NCI-H2196 treated with DMSO at 0.1 percent for 48 hours (cell line): Measurements from ENCODE around the gene CSTF2.
"Not testable (repeated sequence)": the region's sequence is repeated elsewhere in the genome, so short reads cannot be mapped to it uniquely, and the experiment has no call there.

Experiments
- DNase-seq: peaks from one replicate; lab custom pipeline; 2025; ENCODE audit not compliant: unreplicated experiment; lab: John Stamatoyannopoulos, UW

Gene CSTF2, protein sequence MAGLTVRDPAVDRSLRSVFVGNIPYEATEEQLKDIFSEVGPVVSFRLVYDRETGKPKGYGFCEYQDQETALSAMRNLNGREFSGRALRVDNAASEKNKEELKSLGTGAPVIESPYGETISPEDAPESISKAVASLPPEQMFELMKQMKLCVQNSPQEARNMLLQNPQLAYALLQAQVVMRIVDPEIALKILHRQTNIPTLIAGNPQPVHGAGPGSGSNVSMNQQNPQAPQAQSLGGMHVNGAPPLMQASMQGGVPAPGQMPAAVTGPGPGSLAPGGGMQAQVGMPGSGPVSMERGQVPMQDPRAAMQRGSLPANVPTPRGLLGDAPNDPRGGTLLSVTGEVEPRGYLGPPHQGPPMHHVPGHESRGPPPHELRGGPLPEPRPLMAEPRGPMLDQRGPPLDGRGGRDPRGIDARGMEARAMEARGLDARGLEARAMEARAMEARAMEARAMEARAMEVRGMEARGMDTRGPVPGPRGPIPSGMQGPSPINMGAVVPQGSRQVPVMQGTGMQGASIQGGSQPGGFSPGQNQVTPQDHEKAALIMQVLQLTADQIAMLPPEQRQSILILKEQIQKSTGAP

DNA sequence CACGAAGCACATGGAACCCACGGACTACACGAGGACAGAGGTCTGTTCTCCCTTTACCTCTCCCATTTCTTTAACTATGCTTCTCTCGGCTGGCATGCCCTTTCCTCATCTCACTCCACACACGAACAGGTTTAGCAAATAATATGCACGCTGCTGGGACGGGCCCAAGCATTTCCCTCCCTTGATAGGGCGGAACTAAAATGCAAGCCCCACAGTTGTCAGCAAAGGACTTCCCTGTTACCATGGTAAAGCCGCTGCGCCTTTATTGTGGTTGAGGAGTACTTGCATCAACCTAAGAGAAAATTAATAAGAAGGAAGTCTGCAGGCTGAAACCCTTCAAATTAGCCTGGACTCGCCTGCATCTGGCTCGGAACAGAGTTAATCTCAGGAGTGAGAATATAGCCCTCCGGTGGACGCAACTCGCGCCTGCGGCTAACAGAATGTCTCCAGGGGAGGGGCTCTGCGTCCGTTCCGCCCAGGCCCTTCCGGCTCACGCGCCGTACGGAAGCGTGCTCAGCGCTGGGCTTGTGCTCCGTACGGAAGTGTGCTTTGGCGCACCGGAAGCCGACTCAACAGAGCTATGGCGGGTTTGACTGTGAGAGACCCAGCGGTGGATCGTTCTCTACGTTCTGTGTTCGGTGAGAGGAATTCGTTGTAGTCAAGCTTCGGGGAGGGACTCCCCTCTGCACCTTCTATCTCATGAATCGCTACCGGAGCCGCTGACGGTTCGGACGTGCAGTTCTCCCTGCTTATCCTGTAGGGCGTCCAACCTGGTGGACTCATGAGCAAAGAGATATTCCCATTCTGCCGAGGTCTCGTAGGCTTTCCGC, at the start of gene CSTF2:
Gene CSTF2, plus strand, starts transcription at position 555 of the 830 bp plus-strand sequence. Its CDS starts 26 bp downstream, at position 581.
- peak; percentile 59 for DNase-seq

DNA sequence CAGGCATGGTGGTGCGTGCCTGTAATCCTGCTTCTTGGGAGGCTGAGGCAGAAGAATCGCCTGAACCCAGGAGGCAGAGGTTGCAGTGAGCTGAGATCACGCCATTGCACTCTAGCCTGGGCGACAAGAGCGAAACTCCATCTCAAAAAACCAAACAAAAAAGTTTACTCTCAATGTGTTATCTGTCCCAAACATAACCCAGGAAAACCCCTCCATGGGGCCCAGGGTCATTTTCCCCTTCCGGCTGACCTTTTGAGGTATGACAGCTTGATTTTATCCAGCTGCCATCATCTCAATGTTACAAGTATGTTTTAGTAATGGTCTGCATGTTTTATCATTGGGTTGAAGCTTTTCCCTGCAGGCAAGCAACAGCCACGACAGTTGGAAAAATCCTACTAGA, 23.8 kb upstream of the CSTF2 start:
- DNase-seq, result not testable (repeated sequence)

DNA sequence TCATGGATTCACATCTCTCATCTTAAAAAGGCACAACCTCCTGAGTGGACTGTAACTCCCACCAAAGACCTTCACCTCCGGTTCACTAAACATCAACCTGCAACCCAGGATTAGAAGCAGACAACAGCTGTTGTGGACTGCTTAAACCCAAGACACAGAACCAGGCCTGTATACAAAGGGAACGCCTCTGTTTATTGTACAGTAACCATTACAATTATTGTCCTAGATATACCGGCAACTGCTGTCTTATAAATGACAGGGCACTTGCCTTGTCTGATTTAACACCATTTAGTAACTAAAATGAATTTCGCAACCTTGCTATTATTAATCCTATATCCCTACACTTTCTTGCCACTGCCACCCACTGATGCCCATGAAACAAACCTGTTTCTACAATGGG, 22.8 kb upstream of the CSTF2 start:
- no peak for DNase-seq

DNA sequence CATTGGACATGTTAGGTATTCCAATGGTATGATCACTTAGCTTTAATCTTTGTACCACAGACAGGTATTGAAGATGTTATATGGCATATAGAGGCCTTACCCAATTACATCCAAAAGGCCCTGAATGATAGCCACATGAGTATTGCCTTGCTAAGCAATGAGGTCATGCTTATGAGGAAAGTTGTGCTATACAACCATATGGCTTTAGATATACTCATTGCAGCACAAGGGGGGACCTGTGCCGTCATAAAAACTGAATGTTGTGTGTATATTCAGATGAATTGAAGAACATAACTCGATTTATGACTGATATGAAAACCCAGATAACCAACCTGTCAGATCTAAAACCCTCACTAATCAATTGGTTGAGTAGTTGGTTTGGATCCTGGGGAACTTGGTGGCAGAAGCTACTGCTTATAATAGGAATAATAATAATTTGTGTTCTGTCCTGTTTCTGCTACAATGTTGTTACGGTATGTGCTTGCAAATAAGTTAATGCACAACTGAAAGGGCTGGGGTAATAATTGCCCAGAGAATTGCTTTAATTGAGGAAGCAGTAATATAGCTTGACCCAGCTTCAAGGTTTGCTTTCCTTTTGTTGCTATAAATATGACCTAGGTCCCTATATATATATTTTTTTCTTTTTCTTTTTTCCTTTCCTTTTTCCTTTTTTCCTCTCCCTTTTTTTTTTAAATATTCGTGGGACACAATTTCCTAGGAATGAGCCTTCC, 21.5 kb upstream of the CSTF2 start:
- no peak for DNase-seq

DNA sequence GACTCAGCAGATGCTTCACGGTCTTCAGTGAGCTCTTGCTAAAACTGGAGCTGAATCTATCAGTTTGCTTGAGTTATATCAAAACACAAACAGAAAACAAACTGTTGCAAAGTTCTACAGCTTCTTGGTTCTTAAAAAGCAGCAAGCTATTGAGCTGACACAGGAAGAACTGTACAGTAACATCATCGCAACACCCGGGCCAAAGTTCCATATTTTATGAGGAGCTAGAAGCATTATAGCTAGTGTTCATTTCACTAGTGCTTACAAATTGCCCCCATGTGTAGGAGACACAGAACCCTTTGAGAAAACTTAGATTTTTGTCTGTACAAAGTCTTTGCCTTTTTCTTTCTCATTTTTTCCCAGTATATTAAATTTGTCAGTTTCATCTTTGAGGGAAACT, 17.3 kb upstream of the CSTF2 start:
- DNase-seq, result no peak

DNA sequence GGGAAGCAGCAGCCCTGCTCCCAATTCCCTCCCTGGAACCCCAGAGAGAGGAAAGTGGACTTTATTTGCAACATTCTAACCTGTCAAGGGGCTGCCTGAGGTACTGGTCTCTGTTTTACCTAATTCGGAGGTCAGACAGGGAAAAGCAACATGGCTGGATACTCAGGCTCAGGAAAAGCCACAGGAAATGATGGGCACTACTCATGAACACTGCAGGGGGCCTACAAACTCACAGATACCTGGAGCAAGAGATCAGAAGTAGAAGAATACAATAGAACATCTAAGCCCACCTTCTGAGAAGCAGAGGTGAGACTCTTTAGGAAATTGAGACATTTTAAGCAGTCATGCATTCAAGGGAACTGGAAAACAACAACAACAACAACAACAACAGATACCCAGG, 15.4 kb upstream of the CSTF2 start:
- no peak for DNase-seq

DNA sequence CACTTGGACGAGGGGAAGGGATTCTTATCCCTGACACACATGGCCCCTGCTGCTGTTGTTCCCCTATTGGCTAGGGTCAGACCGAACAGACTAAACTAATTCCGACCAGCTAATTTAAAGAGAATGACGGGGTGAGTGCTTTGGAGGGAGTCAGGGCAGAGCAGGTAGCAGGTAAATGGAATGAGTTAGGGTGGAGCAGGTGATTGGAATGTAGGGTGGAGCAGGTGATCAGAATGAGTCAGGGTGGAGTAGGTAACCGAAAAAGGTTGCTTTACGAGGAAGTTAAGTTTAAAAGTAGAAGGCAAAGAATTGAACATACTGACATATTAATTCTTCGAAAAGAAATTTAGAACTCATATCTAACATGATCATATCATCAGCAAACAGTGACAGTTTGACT, 11.9 kb upstream of the CSTF2 start:
- not testable (repeated sequence) for DNase-seq

DNA sequence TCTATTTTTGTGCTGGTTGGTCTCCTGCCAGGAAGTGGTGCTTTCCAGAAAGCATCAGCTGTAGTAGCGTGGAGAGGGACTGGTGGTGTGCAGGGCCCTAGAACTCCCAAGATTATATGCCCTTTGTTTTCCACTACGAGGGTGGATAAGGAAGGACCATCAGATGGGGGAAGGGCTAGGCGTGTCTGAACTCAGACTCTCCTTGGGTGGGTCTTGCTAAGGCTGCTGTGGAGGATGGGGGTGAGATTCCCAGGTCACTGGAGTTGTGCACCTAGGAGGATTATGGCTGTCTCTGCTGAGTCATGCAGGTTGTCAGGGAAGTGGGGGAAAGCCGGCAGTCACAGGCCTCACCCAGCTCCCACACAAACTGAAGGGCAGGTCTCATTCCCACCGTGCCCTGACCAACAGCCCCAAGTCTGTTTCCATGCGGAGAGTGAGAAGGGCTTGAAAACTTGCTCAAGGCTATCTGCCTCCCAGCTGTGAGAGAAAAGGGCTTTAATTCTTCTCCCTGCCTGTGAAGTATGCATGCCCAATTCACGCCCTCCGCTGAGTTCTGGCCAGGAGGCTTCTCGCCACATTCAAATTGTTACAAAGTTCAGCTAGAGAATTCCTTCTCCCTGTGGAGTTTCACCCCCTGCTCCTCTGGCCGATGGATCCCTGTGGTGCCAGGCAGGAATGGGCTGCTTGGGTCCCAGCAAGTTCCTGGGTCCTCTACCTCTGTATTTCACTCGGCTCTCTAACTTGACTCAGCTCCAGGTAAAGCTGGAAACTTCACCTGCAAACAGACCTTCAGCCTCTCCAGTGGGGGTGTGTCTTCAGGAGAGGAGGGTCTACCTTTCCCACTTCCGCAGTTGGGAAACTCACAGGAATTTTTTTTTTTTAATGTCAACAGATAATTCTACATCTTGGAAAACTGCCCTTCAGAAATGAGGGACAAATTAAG, 7.7 kb upstream of the CSTF2 start:
- DNase-seq, result no peak

DNA sequence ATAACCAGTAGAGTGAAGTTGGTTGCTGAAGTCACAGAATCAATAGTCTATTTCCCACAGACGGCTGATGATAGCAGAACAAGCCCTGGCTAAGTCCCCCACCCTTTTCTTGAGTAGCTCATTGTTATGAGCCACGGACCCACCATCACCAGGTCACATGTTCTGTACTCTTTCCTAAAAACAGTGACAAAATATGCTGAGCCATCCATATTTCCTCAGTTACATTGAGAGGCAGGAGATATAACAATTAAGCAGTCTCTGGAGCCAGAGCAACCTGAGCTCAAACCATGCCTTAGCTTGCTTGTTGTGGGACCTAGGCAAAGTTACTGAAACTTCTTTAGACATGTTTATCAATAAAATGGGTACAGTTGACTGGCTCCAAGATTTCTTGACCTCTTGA, 2.9 kb upstream of the CSTF2 start:
- no peak for DNase-seq

DNA sequence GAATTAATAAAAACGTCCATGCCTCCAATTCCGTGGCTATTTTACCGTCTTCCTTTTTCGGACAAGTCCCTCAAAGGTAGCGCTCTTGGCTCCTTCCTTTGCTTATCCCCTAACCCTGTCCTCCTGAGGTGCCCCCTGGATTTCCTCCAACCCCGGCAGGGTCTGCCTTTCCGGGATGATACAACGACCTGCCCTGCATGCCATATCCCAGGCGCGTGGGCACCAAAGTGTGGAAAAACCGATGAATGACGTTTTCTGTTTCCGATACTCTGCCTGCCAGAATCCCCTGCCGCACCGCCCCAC, 706 bp upstream of the CSTF2 start:
- DNase-seq, result no peak

DNA sequence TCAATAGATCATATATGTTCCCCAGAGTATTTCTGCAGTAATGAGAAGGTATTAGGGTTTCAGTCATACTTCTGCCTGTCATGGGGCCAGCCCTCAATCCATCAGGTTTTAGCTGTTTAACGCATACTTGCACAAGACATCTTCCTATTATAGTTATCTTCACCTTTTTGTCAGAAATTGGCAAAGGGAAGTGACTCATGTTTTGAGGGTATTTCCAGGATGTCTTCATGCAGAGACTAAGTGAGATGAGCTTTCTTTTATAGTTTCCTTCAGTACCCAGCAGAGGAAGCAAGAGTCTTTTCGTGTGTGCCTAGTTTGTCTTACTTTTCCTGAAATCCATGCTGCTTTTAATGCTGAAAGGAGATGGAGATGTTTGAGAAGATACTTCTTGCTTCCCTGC, 9.5 kb downstream of the CSTF2 start:
- no peak for DNase-seq

DNA sequence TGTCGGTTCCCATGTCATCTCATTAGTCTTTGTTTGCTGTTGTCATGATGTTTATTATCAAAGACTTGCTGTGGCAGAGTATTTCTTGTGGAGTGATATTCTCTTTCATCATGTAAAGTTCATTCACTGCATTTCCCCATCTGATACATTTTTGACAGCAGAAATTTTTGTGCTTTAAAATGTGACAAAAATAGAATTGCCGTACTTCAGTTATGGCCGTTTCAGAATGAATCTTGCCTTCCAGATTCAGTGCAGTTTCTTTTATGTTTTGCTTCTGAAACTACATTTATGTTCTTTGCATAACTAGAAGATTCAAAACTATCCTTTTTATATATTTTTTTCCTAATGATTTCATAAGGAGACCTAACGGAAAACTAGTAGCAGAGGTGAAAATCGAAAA, 10.0 kb downstream of the CSTF2 start:
- DNase-seq, result no peak

DNA sequence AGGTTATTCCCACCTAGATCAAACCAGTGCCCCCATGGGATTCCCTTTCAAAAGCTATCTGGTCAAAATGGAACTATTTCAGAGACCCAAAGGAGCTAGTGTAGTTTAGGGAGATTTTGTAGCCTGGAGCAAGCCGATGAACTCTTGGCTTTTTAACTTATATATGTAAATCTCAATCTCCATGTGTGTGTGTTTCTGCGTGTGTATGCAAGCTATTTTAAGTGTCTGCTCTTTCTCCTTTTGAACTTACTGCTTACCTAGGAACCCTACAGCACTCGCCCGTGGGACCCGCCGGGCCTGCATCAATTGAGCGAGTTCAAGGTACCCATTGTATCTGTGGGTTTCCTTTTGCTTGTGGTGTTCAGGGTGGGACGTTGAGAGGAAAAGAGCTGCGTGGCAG, 10.4 kb downstream of the CSTF2 start:
- no peak for DNase-seq

DNA sequence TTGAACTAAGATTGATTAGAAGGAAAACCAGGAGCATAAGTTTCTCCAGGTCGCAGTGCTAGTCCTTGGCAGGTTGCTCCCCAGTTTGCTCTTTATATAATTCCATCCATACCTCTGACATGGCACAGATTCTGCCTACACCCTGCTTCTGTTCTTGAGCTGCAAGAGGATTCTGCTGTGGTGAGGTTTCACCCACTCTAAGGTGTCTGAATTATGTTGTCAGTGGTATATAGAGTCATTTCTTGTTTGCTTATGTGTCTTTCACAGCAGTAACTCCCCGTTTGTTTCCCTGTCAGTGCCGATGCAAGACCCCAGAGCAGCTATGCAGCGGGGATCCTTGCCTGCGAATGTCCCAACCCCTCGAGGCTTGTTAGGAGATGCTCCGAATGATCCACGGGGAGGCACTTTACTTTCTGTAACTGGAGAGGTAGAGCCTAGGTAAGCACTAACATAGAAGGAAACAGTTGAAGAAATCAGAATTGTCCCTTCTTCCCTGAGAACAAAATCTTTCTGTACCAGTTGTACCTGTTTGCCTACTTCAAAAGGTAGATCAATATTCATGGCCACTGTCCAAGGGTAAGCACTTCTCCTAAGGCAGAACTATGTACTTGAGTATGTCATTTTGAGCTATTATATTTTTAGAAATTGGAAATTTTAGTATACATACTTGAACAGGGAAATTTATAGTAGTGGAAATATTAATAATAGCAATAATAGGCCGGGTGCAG, 11.2 kb downstream of the CSTF2 start:
- no peak for DNase-seq

DNA sequence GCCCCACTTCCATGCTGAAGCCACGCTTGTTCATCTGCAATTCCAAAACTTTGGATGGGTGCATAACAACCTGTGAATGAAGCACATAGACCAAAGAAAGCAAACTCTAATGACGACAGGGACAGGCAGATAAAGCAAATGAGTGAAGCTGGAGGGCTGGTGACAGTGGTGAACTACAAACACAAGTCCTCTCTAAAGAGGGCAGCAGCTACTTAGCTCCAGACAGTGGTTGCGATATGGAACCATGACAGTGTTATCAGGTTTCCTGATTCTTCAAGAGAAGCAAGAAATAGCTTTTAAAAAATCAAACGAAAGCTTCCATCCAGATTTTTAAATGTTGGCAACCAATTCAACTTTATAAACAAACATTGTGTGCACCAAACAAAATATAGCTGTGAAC, 30.1 kb downstream of the CSTF2 start:
- no peak for DNase-seq

DNA sequence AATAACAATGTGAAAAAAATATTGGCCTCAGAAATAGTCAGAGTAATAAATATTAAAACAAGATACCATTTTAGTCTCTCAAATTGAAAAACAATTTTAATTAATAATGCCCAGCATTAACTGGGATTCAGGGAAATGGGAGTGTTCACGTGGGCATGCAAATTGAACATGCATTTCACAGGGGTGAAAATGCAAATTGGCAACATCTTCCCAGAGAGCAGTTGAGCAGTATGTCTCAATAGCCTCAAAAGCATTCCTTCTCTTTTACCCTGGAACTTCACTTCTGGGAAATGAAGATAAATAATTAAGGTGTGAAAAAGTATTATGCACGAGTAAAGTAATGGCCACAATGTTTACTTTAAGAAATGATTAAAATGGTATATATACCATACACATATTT, 32.6 kb downstream of the CSTF2 start:
- no peak for DNase-seq

DNA sequence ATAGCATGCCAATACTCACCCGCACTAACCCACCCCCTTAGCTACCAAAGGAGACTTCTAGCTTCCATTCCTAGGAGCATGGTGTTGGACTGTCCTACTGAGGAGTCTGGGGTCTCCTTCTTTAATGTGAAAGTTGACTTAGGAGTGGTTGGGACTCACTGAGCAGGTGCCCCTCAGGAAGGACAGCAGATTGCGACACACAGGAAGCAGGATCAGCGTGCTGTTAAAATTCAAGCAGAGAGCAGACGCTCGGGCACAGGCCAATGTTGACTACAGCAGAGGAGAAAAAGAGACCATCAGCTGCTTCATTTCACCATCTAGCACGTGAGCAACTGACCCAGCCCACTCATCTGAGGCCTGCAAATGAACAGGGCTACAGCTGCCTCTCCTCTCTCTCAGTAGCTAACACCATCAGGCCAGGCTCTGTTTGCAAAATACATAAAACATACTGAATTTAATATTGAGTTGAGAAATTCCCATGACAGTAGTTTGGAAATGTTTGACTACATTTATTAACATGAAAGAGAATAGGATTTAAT, 43.2 kb downstream of the CSTF2 start:
- DNase-seq, result no peak

DNA sequence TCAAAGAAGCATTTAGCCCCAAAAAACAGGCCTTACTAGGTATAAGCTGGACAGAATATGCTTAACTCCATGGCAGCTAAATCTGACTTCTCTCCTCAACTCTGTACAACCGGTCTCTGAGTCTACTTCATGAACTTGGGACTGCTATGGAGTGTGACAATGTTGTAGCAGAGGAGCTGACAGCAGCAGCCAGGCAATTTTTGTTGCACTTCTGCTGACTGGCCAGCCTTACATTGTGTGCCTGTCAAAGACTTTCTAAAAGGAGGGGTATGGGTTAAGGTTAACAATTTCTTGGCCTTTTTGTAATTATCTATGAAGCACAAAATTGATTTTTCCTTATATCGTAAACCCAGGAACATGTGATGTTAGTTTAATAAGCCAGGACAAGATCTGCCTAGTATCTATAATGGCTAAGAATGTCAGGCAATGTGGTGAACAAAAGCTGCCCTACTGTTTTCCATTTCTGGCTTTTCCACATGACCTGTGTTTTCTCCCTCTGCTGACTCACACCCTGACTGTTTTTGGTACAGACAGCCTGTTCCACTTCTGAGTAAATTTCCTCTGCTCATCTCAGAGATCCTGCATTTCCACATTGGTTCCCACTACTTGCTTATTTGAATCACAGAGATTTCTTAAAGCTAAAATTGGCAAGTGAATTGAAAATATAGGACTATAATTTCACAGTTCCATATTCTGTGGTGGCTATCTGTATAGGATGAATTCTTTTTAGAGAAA, 44.6 kb downstream of the CSTF2 start:
- no peak for DNase-seq

DNA sequence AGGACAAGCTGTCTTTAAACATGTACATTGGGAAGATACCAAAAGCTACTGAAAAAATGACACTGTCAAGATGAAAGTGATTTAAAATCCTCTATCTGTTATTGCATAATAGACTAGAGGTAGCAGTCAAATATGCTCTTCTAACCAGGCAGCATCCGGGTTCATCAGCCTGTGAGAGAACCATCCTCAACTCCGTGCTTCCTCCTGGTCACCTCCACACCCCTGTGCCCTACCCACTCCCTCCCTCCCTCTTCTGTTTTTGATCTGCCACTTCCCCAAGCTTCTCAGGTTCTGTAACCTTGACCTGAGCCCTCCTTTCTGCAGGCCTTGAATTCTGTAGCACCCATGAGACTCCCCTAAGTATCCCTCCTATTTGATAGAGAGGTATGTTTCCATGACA, 48.1 kb downstream of the CSTF2 start:
- no peak for DNase-seq
